OCI-LY7 (cell line): ENCODE results near the gene ARMC7. TPM values are rescaled to one million over a fixed set of nuclear protein-coding genes. Genes with fewer than 3 reads are reported as not detected.

ENCODE experiments used
- BruUV-seq: library from RNA; stranded (reverse); fragments of 400-500 nt; replicated peaks from 2 replicates; lab custom pipeline; 2021; lab: Mats Ljungman, UMichigan
- CTCF ChIA-PET: fragments of 300-600 bp; sonication (Branson Sonifier 250); formaldehyde crosslinking; loops from one replicate; lab custom pipeline; 2022; ENCODE audit warnings: antibody characterized with exemption; ENCODE audit not compliant: unreplicated experiment; lab: Charles Lee
- POLR2A ChIA-PET: fragments of 300-600 bp; sonication (Branson Sonifier 250); formaldehyde crosslinking; loops from one replicate; lab custom pipeline; 2022; ENCODE audit warnings: antibody characterized with exemption; lab: Charles Lee
- DNase-seq: peaks from one replicate; pipeline ENCODE4 v3.0.0-alpha.2; 2015; ENCODE audit warnings: low spot score
- H2AFZ ChIP-seq: fragments of 200-600 bp; sonication (generic), shearing (Covaris generic); 2 replicates; pipeline ENCODE4 v1.6.1; 2014; ENCODE audit warnings: mild to moderate bottlenecking, antibody characterized with exemption, low read length, moderate library complexity
- H3K27ac ChIP-seq: fragments of 200-600 bp; sonication (generic); 2 replicates; pipeline ENCODE4 v1.5.1; 2014; ENCODE audit warnings: mixed run types, low read depth, mild to moderate bottlenecking, moderate library complexity, low read length, inconsistent platforms; ENCODE audit not compliant: poor library complexity, severe bottlenecking
- H3K36me3 ChIP-seq: fragments of 200-600 bp; sonication (generic); 2 replicates; pipeline ENCODE4 v1.6.1; 2014; ENCODE audit warnings: mild to moderate bottlenecking, antibody characterized with exemption, low read length, moderate library complexity, mixed read lengths; ENCODE audit not compliant: insufficient read depth
- H3K4me1 ChIP-seq: fragments of 200-600 bp; sonication (generic); 2 replicates; pipeline ENCODE4 v1.5.1; 2014; ENCODE audit warnings: mild to moderate bottlenecking, low read length; ENCODE audit not compliant: insufficient read depth, poor library complexity, severe bottlenecking
- H3K4me2 ChIP-seq: fragments of 200-600 bp; sonication (generic); 2 replicates; pipeline ENCODE4 v1.6.1; 2014; ENCODE audit warnings: mild to moderate bottlenecking, low read length
- H3K4me3 ChIP-seq: fragments of 200-600 bp; sonication (generic); 2 replicates; pipeline ENCODE4 v1.5.1; 2014; ENCODE audit warnings: mild to moderate bottlenecking, low read depth, low read length; ENCODE audit not compliant: poor library complexity, severe bottlenecking
- H3K79me2 ChIP-seq: fragments of 200-600 bp; sonication (generic); 2 replicates; pipeline ENCODE4 v1.6.1; 2016; ENCODE audit warnings: low read depth, mild to moderate bottlenecking, low read length, moderate library complexity, mixed read lengths; ENCODE audit not compliant: insufficient read depth
- H3K9me2 ChIP-seq: fragments of 200-600 bp; sonication (generic); 2 replicates; pipeline ENCODE4 v1.6.1; 2016; ENCODE audit warnings: mild to moderate bottlenecking, low read length, mixed read lengths; ENCODE audit not compliant: insufficient read depth
- H3K9me3 ChIP-seq: fragments of 200-600 bp; sonication (generic); 2 replicates; pipeline ENCODE4 v1.6.1; 2014; ENCODE audit warnings: mild to moderate bottlenecking, mixed run types, low read length, mixed read lengths
- H4K20me1 ChIP-seq: fragments of 200-600 bp; sonication (generic); 2 replicates; pipeline ENCODE4 v1.6.1; 2014; ENCODE audit warnings: mild to moderate bottlenecking, antibody characterized with exemption, low read length, moderate library complexity, mixed read lengths; ENCODE audit not compliant: insufficient read depth
- CTCF ChIP-seq: fragments of 200-600 bp; sonication (generic); conservative IDR thresholded peaks from 2 replicates; pipeline ENCODE4 v1.5.1; 2014; ENCODE audit warnings: mild to moderate bottlenecking, antibody characterized with exemption, low read length, moderate library complexity, mixed read lengths
- EZH2phosphoT487 ChIP-seq: fragments of 200-600 bp; sonication (generic); IDR thresholded peaks from 2 replicates; pipeline ENCODE4 v1.6.1; 2018; ENCODE audit warnings: low read depth, borderline replicate concordance, mild to moderate bottlenecking, mixed run types, antibody characterized with exemption, low read length, moderate library complexity, mixed read lengths
- intact Hi-C: fragments of 100-400 bp; cut with micrococcal nuclease; formaldehyde crosslinking; loops from one replicate; pipeline ENCODE4 v1.10.0; 2022; ENCODE audit not compliant: unreplicated experiment
- total RNA-seq, 2 experiments: library from RNA; depleted of rRNA in 1 of 2; stranded (reverse); fragments of >200 nt in 1 of 2; shearing (Covaris generic) in 1 of 2; gene quantifications; 2 replicates each; pipeline ENCODE4 v1.2.3, GENCODE V29; 2014 to 2022

Gene ARMC7
- total RNA-seq, 2 experiments from 2014 or later = 7.1 to 19.9 TPM

DNA sequence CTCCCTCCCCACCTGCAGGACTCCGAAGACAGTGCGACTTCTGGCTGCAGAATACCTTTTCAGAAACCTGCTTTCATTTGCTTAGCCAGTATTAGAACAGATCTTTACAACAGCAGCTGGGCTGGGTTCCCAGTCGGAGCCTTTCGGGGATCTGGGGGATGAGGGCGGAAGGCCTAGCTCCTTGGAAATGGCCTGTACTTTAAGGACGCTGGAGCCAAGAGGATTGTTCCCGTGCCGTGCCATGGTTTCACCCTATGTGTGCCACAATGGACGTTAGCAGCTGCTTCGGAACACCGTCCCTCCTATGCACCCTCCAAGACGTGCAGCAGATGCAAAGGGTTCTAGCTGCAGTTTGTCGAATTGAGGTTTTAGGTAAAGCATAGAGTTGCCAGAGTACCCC, 46.6 kb upstream of the ARMC7 start:
- Histone ChIP-seq H3K4me1 (no peaks in the 10 kb centered on the region), H3K9me2 (no peaks in the 10 kb centered on the region), H4K20me1 (no peaks in the 10 kb centered on the region), H3K79me2 (no peaks in the 10 kb centered on the region), H2AFZ (no peak overlapping the region), H3K4me3 (no peak overlapping the region), H3K36me3 (peaks cover 62% of the 10 kb centered on the region), H3K4me2 (no peak overlapping the region), H3K27ac (no peak overlapping the region), H3K9me3 (no peaks in the 10 kb centered on the region)
- TF ChIP-seq CTCF (no peak), EZH2phosphoT487 (no peak)
- no TSS peak for BruUV-seq
- no peak for DNase-seq
- intact Hi-C loops = no loop called here
- CTCF ChIA-PET = interaction anchor here (1.1 kb wide), 1 partner anchor 100 kb away, joined by 4 read pairs; no protein-coding TSS in a partner anchor
- POLR2A ChIA-PET = interaction anchor here (0.7 to 1.4 kb wide), 2 partner anchors 9 kb away, joined by 3 to 5 read pairs; no protein-coding TSS in a partner anchor

GRCh38 chr17:75063626-75064025, 46.1 kb upstream of the ARMC7 start:
- no peak for TF ChIP-seq EZH2phosphoT487
- TF ChIP-seq CTCF = no peak
- Histone ChIP-seq H3K4me1 (no peaks in the 10 kb centered on the region), H3K9me3 (no peaks in the 10 kb centered on the region), H3K79me2 (no peaks in the 10 kb centered on the region), H3K4me2 (no peak overlapping the region), H3K9me2 (no peaks in the 10 kb centered on the region), H4K20me1 (no peaks in the 10 kb centered on the region), H2AFZ (no peak overlapping the region), H3K4me3 (no peak overlapping the region), H3K36me3 (peaks cover 62% of the 10 kb centered on the region), H3K27ac (no peak overlapping the region)
- intact Hi-C loops = no loop called here
- DNase-seq = no peak
- POLR2A ChIA-PET = interaction anchor here (1.4 kb wide), 1 partner anchor 10 kb away, joined by 5 read pairs; no protein-coding TSS in a partner anchor
- CTCF ChIA-PET = interaction anchor here (1.1 kb wide), 1 partner anchor 100 kb away, joined by 4 read pairs; no protein-coding TSS in a partner anchor
- no TSS peak for BruUV-seq

GRCh38 chr17:75064040-75064439, 45.7 kb upstream of the ARMC7 start:
- Histone ChIP-seq H3K79me2 (no peaks in the 10 kb centered on the region), H3K9me3 (no peaks in the 10 kb centered on the region), H3K27ac (no peak overlapping the region), H4K20me1 (no peaks in the 10 kb centered on the region), H2AFZ (no peak overlapping the region), H3K9me2 (no peaks in the 10 kb centered on the region), H3K4me2 (no peak overlapping the region), H3K4me1 (no peaks in the 10 kb centered on the region), H3K36me3 (peaks cover 61% of the 10 kb centered on the region), H3K4me3 (no peak overlapping the region)
- POLR2A ChIA-PET = interaction anchor here (1.4 kb wide), 1 partner anchor 10 kb away, joined by 5 read pairs; no protein-coding TSS in a partner anchor
- intact Hi-C loops = no loop called here
- TF ChIP-seq CTCF = no peak
- TF ChIP-seq EZH2phosphoT487 = no peak
- CTCF ChIA-PET = interaction anchor here (1.1 kb wide), 2 partner anchors 26 to 100 kb away, joined by 3 to 4 read pairs; no protein-coding TSS in a partner anchor
- no peak for DNase-seq
- BruUV-seq = no TSS peak
